Calu3 (cell line): ENCODE results near the gene SMIM35. TPM values are rescaled to one million over a fixed set of nuclear protein-coding genes. Genes with fewer than 3 reads are reported as not detected.

Experiments
- BruUV-seq: library from RNA; stranded (reverse); fragments of 400-500 nt; replicated peaks from 2 replicates; lab custom pipeline; 2021; lab: Mats Ljungman, UMichigan
- CTCF ChIA-PET: fragments of 300-600 bp; sonication (Branson Sonifier 250); formaldehyde crosslinking; loops from one replicate; lab custom pipeline; 2022; ENCODE audit warnings: antibody characterized with exemption; lab: Charles Lee
- DNase-seq: peaks from one replicate; pipeline ENCODE4 v3.0.0; 2022
- H3K27ac Mint-ChIP-seq: one replicate; pipeline ENCODE4 v1.8.0; 2022; ENCODE audit warnings: mixed read lengths; ENCODE audit not compliant: unreplicated experiment
- H3K27me3 Mint-ChIP-seq: one replicate; pipeline ENCODE4 v1.8.0; 2022; ENCODE audit warnings: mixed read lengths; ENCODE audit not compliant: unreplicated experiment
- H3K36me3 Mint-ChIP-seq: one replicate; pipeline ENCODE4 v1.8.0; 2022; ENCODE audit warnings: mild to moderate bottlenecking, moderate library complexity, mixed read lengths; ENCODE audit not compliant: insufficient read depth, unreplicated experiment
- H3K4me1 Mint-ChIP-seq: one replicate; pipeline ENCODE4 v1.8.0; 2022; ENCODE audit warnings: mild to moderate bottlenecking, low read depth, mixed read lengths; ENCODE audit not compliant: unreplicated experiment
- H3K4me3 Mint-ChIP-seq: one replicate; pipeline ENCODE4 v1.8.0; 2022; ENCODE audit warnings: mild to moderate bottlenecking, low read depth, moderate library complexity, mixed read lengths; ENCODE audit not compliant: unreplicated experiment
- H3K9me3 Mint-ChIP-seq: one replicate; pipeline ENCODE4 v1.8.0; 2022; ENCODE audit warnings: low read depth, mixed read lengths; ENCODE audit not compliant: unreplicated experiment
- intact Hi-C: fragments of 100-400 bp; cut with micrococcal nuclease; formaldehyde crosslinking; loops from one replicate; pipeline ENCODE4 v1.10.0; 2022; ENCODE audit not compliant: unreplicated experiment
- total RNA-seq: library from RNA; stranded (reverse); gene quantifications from 2 replicates; pipeline ENCODE4 v1.2.3, GENCODE V29; 2022
- TF ChIP-seq, protein P1 (sequence below): fragments of 200-600 bp; IDR thresholded peaks from one replicate; pipeline ENCODE4 v1.8.0; 2022; ENCODE audit warnings: antibody characterized with exemption; ENCODE audit not compliant: unreplicated experiment

Gene SMIM35
- total RNA-seq, 1 experiment from 2014 or later = not detected

DNA sequence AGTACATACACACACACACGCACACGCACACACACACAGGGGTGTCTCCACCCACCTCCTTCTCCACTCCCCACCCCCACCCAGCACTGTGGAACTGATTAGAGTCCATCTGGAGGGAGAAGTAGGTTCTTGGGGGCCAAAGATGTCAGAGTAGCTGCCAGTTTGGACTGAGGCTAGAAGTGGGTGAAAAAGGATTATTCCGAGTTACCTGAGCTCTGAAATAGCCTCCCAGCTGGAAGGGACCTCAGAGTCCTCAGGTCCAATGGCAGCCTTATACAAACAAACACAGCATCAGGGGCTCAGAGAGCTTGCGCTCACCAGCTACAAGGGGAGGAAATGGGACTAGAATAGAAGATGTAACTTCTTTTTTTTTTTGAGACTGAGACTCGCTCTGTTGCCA, 79.7 kb downstream of the SMIM35 start:
- Mint-ChIP-seq H3K36me3 (no peaks in the 10 kb centered on the region), H3K9me3 (no peaks in the 10 kb centered on the region), H3K27me3 (peaks cover 52% of the 10 kb centered on the region), H3K4me1 (no peaks in the 10 kb centered on the region), H3K27ac (no peak overlapping the region), H3K4me3 (no peak overlapping the region)
- intact Hi-C loops = no loop called here
- no TSS peak for BruUV-seq
- CTCF ChIA-PET = interaction anchor here (0.7 kb wide), 2 partner anchors 248 to 607 kb away, joined by 7 to 8 read pairs; no protein-coding TSS in a partner anchor
- TF ChIP-seq, protein P1, sequence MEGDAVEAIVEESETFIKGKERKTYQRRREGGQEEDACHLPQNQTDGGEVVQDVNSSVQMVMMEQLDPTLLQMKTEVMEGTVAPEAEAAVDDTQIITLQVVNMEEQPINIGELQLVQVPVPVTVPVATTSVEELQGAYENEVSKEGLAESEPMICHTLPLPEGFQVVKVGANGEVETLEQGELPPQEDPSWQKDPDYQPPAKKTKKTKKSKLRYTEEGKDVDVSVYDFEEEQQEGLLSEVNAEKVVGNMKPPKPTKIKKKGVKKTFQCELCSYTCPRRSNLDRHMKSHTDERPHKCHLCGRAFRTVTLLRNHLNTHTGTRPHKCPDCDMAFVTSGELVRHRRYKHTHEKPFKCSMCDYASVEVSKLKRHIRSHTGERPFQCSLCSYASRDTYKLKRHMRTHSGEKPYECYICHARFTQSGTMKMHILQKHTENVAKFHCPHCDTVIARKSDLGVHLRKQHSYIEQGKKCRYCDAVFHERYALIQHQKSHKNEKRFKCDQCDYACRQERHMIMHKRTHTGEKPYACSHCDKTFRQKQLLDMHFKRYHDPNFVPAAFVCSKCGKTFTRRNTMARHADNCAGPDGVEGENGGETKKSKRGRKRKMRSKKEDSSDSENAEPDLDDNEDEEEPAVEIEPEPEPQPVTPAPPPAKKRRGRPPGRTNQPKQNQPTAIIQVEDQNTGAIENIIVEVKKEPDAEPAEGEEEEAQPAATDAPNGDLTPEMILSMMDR = no peak
- no peak for DNase-seq

DNA sequence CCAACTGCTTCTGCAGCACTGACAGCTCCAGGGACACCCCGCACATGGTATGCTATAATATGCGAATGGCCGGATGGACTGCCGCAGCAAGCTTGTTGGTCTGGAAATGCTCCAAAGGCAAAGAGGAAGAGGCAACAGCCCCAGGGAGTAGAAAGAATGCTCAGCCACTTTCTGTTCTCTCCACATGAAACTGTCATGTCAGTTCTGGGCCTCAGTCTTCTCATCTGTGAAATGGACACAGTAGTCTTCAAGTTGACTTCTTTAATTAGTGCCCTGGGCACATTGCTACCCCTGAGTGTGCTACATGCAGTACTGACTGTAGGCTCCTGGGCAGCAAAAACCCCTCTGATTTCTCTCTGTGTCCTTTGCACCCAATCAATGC, 80.6 kb downstream of the SMIM35 start:
- intact Hi-C loops = no loop called here
- CTCF ChIA-PET = no interaction called here
- Mint-ChIP-seq H3K4me1 (no peaks in the 10 kb centered on the region), H3K4me3 (no peak overlapping the region), H3K27ac (no peak overlapping the region), H3K9me3 (no peaks in the 10 kb centered on the region), H3K36me3 (no peaks in the 10 kb centered on the region), H3K27me3 (peaks cover 52% of the 10 kb centered on the region)
- TF ChIP-seq, protein P1 = no peak
- no peak for DNase-seq
- no TSS peak for BruUV-seq

DNA sequence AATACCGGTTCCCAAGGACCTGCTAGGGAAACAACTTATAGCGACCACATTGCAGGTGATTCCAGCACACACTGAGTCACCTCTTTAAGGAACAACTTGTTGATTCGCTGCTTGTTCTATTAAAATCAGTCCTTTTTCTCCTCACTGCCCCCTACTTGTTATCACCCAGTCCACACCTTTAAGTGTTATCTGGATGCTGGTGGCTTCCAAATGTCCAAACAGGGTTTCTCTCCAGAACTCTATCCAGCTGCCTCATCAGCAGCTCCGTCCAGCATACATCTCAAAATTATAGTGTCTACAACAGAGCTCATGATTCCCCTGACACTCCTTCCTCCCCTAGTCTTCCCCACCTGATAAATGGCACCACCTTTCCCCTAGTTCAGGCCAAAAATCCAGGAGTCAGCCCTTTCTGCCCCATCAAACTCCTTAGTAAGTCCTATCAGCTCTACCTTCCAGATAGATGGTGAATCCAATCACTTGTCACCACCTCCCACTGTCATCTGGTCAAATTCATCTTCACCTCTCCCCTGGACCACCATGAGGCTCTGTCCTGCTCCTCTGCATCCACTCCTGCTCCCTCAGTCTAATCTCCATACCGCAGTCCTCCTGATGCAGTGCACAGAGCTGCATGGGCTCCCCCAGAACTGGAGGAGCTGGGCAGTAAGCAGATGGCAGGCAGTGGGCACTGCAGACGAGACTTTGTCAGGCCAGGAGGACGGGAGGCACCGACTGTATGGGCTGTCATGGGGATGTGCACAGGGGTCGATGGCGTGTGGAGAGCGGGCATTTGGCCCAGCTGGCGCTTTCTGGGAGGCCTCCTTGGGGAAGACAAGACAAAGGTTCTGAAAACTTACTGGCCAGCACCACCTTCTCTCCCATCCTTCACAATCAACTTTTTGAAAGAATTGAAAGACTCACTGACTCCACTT, 81.3 kb downstream of the SMIM35 start:
- CTCF ChIA-PET = no interaction called here
- intact Hi-C loops = no loop called here
- Mint-ChIP-seq H3K4me1 (no peaks in the 10 kb centered on the region), H3K4me3 (no peak overlapping the region), H3K27me3 (peaks cover 52% of the 10 kb centered on the region), H3K27ac (no peak overlapping the region), H3K9me3 (no peaks in the 10 kb centered on the region), H3K36me3 (no peaks in the 10 kb centered on the region)
- BruUV-seq = no TSS peak
- TF ChIP-seq, protein P1 = no peak
- DNase-seq = no peak

DNA sequence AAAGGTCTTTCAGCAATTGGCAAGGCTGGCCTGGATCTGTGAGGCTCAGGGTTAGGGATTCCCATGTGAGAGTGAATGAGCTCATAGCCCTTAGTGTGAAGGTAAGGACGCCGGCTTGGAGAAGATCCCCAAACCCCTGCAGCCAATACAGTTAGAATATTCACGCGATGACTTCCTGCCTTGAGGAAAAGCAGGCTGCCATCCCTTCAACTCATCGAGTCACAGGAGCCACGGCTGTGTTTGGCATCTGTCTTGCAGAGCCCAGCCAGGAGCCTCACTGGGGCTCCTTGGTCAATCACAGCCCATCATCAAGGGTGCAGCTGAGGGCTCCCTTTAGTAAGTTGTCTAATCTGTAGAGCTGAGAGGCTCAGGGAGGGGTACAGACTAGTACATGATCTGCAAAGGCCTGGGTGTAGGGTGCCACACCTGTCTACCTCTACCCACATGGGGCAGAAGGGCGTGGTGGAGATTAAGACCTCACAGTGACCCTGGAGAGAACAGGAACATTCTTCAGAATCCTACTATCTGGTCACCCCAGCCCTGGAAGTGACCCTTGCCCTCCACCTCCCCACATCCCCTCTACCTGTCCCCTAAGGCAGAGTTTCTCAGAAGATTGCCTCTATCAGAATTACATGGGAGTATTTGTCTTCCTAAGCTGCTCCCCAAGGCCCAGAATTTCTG, 82.1 kb downstream of the SMIM35 start:
- Mint-ChIP-seq H3K4me3 (no peak overlapping the region), H3K36me3 (no peaks in the 10 kb centered on the region), H3K4me1 (no peaks in the 10 kb centered on the region), H3K9me3 (no peaks in the 10 kb centered on the region), H3K27me3 (peaks cover 52% of the 10 kb centered on the region), H3K27ac (no peak overlapping the region)
- BruUV-seq = no TSS peak
- no peak for DNase-seq
- CTCF ChIA-PET = no interaction called here
- TF ChIP-seq, protein P1 = no peak
- intact Hi-C loops = no loop called here
